IMR-90 (cell line): ENCODE results near the gene SCAMP2.

Experiments used
- BHLHE40 ChIP-seq: fragments of 150-350 bp; IDR thresholded peaks from 2 replicates; pipeline ENCODE4 v1.6.1; 2016; ENCODE audit warnings: mild to moderate bottlenecking, low read depth, low read length
- CEBPB ChIP-seq: IDR thresholded peaks from 2 replicates; pipeline ENCODE4 v1.6.1; 2012; ENCODE audit warnings: low read depth, low read length, improper control_type of control experiment
- CHD1 ChIP-seq: IDR thresholded peaks from 2 replicates; pipeline ENCODE4 v1.6.1; 2012; ENCODE audit warnings: low read depth, low read length, improper control_type of control experiment
- CTCF ChIP-seq: conservative IDR thresholded peaks from 2 replicates; pipeline ENCODE4 v1.5.1; 2012; ENCODE audit warnings: mild to moderate bottlenecking, low read depth, low read length, improper control_type of control experiment
- MAFK ChIP-seq: IDR thresholded peaks from 2 replicates; pipeline ENCODE4 v1.6.1; 2012; ENCODE audit warnings: low read depth, low read length, improper control_type of control experiment
- MAZ ChIP-seq: IDR thresholded peaks from 2 replicates; pipeline ENCODE4 v1.6.1; 2012; ENCODE audit warnings: low read depth, mild to moderate bottlenecking, low read length, improper control_type of control experiment, moderate library complexity, borderline replicate concordance
- POLR2A ChIP-seq: IDR thresholded peaks from 2 replicates; pipeline ENCODE4 v1.6.1; 2012; ENCODE audit warnings: mild to moderate bottlenecking, low read depth, low read length
- RAD21 ChIP-seq: IDR thresholded peaks from 2 replicates; pipeline ENCODE4 v1.6.1; 2012; ENCODE audit warnings: low read length, improper control_type of control experiment
- RFX5 ChIP-seq: IDR thresholded peaks from 2 replicates; pipeline ENCODE4 v1.8.0; 2012; ENCODE audit warnings: low read depth, mild to moderate bottlenecking, low read length, moderate library complexity
- SMC3 ChIP-seq: fragments of 150-350 bp; IDR thresholded peaks from 2 replicates; pipeline ENCODE4 v1.6.1; 2016; ENCODE audit warnings: low read depth, mild to moderate bottlenecking, antibody characterized with exemption, low read length, moderate library complexity
- USF2 ChIP-seq: fragments of 150-350 bp; IDR thresholded peaks from 2 replicates; pipeline ENCODE4 v1.6.1; 2017; ENCODE audit warnings: mild to moderate bottlenecking, antibody characterized with exemption, low read length, low read depth

DNA sequence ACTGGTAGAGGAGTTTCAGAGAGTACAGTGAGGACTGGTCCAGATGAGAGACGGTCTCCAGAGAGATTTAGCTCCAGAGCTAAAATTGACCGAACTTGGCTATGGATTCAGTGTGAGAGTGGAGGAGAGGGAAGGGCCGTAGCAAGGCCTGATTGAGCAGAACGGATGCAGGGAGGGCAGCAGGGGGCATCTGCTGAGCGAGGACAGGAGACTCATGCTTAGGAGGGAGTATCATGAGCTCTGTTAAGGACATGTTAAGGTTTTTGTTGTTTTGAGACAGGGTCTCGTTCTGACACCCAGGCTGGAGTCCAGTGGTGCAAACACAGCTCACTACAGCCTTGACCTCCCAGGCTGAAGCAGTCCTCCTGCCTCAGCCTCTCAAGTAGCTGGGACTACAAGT lies 68.2 kb downstream of the SCAMP2 start:
- TF ChIP-seq RFX5 (no peak), CTCF (no peak), BHLHE40 (no peak), POLR2A (no peak), CEBPB (no peak), SMC3 (no peak), RAD21 (no peak), MAZ (no peak), USF2 (no peak), CHD1 (no peak), MAFK (no peak)
